Stromal cell of bone marrow (primary cell): ENCODE results near the gene FAM217A.
"Not testable (repeated sequence)": the region's sequence is repeated elsewhere in the genome, so short reads cannot be mapped to it uniquely, and the experiment has no call there.

Experiments
- DNase-seq: peaks from one replicate; pipeline ENCODE4 v3.0.0-alpha.2; 2012; ENCODE audit warnings: low read depth

Gene FAM217A, protein sequence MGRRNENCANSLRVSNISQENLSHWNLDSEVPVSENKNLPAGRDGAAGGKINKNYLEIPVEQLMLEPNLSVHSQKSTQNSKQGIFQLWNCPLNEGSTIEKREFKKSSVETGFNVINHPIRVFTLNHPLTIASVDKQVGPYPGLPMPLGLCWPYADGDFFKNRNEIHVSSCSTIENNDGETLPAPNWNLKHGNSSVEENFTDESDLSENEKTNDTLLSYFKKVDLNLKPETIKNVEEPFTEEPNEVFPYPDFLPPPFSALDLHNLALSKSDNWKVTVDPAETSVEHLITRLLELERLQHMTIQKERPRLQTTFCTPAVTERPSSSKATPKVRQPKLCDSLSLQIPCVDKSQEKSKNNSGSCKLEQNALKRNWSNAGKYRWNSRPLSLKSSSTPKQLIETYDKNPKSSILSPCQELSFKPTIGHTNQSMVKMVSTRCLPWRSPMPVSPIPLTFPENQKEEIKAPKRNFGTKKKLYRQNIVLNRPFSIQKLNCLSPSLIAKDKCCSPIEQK

DNA sequence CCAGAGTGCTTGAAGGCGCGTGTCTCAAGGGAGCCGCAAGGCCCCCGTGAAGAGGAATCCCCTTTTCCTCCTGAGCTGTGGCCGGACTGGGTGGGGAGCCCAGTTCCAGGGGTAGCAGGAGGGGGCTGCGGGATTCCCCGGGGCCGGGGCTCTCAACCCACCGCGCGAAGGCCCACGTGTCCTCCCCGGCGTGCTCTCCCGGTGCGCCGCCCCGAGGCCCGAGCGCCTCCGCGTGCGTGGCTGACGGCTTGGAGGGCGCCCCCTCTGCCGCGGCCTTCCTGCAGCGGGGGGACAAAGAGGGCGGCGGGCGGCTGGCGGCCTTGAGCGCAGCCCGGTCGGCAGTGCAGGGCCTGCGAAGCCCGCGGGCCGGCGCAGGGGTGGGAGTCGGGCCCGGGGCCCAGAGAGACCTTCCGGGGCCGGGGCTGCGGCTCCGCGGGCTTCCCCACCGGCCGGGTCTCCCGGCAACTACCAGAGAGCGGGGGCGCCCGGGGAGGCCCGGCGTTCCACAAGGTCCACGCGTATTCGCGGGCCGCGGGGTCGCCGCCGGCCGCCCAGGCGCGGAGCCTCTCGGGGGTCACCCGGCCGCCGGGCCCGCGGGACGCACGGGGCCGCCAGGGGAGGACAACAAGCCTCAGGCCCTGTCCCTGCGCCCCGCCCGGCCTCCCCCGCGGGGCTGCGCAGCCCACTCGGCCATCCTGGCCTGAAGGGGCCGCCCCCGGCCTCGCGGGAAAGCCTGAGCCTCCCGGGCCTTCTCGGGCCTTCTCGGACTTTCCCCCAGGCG lies at the start of gene FAM217A:
FAM217A (minus strand) TSS at position 447 of the 781 bp plus-strand sequence. CDS start 1,723 bp downstream, outside the sequence.
- DNase-seq = no peak

DNA sequence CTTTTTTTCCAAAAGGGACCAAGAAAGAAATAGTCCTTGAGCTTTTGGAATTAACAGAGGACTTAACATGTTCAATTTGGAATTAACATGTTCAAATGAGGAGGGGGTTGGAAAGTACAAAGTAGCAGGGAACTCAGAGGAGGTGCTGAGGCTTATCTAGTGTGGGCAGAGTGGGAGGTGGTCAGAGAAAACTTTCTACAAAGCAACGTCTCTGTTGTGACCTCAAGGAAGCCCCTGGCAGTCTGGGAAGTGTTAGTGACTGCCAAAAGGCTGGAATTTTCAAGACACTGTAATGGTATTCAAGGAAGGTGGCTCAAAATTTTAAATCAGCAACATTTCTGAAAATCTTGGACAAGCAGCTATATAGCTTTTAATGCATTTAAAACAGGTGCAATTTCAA lies 49.1 kb upstream of the FAM217A start:
- DNase-seq = no peak

DNA sequence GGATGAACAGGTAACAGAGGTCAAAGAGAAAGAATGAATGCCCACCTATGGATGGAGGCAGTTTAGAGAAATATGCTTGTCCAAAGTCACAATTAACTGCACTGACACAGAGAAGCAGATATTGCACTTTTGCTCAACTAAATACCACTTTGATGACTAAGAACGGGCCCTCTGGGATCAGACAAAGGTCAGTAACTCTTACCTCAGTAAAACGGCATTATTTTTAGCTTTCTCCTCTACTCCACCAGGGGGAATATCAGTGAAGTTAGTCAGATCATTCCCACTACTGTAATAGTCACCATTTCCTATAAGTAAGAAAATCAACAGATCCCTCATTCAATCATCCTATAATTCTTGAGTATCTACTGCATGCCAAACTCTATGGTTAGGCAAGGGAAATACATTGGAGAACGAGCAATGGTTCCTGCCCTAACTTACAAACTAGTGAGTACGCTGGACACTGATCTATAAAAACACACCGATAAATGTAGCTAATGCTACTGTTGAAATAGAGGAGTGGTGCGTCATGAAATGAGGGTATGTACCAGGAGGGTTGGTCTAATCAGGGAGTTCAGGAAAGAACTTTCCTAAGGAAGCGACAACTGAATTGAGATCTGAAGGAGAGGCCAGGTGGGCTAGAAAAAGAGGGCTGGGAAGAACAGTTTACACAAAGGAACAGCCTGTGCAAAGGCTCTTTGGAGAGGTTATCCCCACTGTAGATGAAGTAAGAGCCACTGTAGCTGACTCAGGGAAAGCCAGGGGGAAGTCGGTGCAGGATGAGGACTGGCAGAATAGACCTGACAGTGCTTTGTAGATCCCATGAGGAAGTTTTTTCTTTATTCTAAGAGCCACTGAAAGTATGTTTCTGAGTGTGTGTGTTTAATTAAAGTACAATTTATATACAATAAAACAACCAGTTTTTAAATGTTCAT lies 47.3 kb upstream of the FAM217A start:
- peak; percentile 84 for DNase-seq

DNA sequence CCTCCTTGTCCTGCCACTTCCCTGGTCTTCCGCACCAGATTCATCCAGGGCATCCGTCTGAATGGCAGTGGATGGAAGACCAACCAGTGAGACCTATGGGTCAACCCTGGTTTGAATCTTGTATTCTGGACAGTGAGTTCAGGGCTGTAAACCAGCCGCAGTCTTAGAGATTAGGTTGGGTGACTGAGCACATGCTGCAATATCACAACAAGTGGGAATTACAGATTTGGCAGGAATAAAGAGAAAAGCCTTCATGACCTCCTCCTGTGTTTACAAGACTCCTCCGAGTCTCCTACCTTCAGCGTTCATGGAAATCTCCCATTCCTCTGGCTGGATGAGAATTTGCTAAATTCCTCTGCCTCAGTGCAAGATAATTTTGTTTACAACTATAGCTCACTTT lies 46.6 kb upstream of the FAM217A start:
- DNase-seq = no peak

DNA sequence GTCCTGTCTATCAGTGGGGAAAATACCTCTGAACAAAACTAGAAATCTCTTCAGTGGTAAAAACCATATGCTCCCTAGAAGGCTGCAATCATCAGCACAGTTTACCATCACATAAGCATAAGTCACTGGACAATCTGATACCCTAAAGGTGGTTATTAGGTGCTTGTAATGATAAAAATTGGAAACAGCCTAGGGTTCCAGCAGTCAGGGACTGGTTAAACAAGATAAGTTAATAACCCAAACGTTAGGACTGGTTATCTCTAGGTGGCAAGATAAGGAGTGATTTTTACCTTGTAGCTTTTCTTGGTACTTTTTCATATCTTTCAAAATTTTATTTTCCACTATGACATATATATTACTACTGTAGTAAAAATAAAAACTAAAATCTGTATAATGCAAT lies 45.4 kb upstream of the FAM217A start:
- DNase-seq = no peak

DNA sequence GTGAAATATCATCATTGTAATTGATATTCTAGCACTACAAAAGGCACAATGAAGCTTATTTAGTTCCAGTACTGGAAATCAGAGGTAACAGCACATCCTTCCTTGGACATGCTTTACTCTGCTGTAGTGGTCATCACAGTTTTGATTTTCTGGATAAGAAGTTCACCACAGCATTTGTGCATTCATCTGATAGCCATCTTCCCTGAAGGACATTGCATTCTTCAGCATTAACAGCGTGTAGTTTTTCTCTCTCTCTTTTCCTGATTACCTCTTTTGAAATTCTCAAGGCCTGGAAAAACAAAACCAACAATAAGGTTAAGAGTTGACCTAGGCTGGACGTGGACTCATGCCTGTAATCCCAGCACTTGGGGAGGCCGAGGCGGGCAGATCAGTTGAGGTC lies 36.8 kb upstream of the FAM217A start:
- no peak for DNase-seq

DNA sequence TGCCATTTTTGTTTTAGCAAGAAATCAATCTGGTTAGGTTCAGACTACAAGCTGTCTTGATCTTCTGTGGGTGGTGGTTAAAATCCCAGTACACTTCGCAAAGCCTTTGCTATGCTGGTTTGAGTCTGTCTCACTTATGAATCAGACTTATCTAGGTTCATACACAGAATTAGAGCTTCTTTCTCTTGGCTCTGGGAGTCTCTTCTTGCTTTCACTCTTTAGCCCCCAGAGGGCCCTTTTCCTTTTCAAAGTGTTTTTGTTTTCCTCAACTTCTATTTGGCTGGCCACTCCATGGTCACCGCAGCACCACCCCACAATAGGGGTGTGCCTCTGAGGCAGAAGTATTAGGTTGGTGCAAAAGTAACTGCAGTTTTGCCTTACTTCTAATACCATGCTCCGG lies 35.2 kb upstream of the FAM217A start:
- peak; percentile 57 for DNase-seq

DNA sequence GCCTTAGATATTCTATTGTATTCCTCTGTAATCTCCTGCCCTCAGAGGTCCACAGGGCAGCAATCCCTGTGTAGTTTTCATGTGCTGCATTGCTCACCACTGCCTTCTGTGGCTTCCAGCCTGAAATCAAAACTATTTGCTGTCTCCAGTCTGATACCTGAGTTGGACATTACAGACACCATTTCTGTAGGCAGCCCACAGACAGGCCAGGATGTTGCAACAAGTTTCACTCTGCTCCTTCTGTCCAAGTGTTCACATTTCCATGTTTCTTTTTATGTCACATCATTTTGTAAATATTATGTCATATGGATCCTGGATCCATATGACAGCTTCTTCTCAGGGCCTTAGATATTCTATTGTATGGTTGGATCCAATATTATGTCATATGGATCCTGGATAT lies 34.7 kb upstream of the FAM217A start:
- DNase-seq = no peak

DNA sequence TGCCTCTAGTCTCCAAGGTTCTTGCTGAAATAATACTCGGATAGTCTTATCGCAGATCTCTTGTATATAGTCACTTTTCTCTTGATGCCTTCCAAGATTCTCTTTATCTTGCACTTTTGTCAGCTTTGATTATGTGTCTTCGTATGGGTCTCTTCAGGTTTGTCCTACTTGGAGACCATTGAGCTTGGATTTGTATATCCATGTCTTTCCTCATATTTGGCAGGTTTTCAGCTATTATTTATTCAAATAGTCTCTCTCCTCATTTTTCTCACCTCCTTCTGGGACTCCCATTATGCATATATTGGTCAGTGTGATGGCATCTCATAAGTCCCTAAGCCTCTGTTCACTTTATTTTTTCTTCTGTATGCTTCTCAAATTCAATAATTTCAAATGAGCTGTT lies 33.4 kb upstream of the FAM217A start:
- no peak for DNase-seq

DNA sequence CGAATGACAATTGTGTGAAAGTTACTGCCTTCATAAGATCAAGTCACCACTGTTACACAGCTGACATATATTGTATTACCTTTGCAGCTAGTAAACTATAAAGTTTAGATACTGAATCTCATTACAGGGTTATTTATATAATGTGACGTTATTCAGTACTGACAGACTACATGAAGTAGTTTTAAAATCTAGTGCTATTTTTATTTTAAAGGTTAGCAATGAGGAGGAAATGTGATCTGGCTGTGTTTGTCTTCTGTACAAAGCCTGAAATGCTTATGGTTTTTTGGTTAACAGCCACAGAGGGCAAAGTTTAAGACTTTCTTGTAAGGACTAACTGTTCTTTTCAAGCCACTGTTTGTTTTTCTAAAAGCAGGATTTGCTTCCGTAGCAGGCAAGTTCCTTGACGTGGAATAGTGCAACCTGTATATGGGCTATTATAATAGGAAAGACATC lies 30.5 kb upstream of the FAM217A start:
- not testable (repeated sequence) for DNase-seq

DNA sequence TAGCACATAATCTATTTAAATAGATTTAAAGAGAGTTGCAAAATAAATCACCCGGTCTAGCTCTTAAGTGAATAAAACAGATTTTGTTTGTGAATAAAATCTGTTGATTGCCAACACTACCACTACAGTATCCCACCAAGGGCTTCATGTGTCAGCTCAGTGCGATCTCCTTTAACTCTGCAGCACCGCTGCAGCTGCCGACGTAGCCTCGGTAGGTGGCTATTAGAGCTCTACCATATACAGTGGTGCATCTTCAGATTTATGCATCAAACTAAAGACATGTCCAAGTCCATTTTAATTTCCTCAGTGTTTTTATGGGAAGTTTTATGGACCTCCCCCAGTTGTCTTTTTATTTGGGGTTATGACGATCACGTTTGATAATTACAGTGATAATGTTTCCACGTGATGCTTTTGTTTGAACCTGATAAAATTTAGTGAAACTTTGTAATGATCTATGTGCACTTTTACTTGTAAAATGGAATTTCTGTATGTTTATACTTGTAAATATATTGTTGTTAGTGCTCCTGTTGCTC lies 29.7 kb upstream of the FAM217A start:
- no peak for DNase-seq

DNA sequence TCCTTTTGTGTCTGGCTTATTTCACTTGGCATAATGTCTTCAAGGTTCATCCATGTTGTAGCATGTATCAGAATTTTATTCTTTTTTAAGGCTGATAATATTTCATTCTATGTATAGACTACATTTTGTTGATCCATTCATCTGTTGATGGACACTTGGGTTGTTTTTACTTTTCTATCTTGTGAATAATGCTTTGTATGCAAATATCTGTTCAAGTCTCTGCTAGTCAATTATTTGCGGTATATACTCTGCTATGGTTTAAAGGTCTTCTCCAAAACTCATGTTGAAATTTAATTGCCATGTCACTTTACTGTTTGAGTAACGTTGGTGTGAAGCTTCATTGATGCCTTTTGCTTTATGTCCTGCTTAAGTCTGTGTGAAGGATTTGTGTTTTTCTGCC lies 28.9 kb upstream of the FAM217A start:
- DNase-seq = no peak

DNA sequence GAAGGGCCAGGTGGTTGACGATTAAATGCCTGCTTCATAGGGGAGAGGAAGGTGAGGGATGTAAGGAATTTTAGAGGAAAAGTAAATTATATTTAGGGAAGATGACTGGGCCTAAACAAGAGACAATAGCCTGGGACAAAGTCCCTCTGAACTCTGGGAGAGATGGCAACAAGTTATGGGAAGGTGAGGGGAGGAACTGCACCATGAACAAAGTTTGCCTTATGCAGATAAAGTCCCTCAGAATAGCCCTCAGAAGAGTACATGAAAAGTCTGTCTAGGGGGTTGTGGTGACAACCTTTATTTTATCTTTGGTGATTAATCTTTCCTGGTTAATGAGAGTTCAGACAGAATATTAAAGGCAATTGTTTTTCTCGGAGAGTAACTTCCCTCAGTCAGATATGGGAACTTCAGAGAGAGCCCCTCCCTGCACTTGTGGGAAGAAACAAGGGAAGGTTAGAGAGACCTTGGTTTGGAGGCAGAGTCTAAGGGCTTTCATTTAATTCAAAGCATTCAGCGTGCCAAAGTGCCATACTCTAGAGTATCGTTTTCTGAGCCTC lies 27.1 kb upstream of the FAM217A start:
- DNase-seq = no peak

DNA sequence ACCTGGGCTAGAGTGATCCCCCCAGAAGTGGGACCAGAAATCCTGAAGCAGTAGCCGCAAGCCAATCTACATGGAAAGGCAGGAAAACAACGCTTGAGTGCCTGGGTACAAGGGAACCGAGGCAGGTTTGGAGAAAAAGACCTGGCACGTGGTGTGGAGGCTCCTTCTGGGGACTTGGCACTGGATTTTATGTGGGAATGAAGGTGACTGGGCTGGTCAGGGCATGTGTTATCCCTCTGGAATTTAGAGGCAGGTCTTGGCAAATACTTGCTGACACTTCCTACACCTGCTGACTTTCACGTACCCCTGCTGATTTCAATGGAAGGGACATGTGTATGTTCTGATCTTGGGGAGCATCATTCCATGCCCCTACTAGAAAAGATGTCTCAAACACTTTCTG lies 25.0 kb upstream of the FAM217A start:
- DNase-seq = no peak

DNA sequence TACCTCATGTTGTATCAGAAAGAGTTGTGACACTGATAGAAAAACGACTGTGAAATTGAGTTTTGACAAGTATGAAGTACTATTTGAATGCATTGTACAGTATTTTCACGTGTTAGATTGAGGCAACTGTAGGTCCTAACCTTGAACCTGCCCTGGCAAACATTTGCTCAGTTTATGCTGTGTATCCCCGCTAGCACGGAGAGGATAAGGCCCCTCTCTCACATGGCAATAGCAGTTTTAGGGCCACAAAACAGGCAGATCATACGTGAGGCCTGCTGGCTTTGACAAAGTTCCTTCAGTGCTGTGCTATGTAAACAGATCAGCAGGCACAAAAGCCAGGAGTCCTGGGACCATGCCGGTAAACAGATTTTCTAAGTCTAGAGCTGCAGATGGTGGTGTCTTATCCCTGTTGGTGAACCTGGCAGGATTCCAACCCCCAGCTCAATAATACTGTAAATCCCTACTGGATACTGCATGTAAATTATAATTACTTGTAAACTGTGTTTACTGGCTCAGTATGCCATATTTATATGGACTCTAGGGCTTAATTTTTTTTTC lies 23.8 kb upstream of the FAM217A start:
- DNase-seq = no peak

DNA sequence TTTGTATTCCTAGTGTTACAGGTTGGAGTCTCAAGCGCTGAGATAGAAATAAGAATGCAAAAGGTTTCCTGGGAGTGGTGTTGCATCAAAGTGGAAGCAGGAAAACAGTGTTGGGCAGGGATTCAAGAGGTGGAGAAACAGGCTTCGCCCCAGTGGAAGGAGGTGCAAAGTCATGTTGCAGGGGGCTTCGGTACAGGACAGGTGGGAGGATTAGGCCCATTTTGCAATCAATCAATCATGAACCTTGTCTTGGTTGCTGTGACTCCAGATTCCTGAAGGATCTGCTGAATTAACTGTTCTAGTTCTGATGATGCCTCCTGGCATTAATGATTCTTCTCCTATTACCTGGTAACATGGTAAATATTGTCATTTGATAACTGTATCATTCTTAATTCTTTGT lies 22.4 kb upstream of the FAM217A start:
- no peak for DNase-seq

DNA sequence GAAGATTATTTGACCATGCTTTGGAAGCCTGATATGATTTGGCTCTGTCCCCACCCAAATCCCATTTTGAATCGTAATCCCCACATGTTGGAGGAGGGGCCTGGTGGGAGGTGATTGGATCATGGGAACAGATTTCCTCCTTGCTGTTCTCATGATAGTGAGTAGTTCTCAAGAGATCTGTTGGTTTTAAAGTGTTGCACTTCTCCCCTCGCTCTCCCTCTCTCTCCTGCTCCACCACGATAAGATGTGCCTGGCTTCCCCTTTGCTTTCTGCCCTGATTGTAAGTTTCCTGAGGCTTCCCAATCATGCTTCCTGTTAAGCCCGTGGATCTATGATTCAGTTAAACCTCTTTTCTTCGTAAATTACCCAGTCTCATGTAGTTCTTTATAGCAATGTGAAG lies 21.7 kb upstream of the FAM217A start:
- DNase-seq = no peak

DNA sequence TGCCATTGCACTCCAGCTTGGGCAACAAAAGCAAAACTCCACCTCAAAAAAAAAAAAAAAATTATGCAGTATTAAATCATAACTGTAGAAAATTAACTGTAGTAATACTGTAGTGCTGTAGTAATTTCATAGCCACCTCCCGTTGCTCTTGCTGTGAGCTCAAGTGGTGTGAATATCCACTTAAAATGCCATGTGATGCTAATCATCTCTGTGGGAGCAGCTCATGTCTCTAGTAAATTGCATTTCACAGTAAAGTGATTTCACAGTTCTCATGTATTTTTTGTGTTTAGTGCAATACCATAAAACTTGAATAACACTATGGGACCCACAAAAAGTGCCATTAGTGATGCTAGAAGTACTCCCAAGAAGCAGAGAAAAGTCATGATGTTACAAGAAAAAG lies 14.4 kb upstream of the FAM217A start:
- DNase-seq = no peak

DNA sequence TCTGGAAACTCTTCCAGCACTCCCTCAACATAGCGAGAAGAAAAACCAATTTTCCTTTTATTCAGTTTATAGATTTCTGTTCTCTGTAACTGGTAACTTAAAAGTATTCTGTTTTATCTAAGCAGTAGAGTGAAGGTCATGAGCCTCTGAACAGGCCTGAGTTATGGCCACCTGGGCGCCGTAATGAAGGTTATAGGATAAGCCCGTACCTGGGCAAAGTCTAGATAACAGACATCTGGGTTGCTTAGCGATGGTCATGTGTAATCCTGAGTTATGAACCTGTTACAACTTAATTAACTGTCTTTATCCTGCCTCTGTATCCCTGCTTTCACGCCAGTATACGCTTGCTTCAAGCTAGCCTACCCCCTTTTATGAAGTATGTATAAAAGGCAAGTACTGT lies 13.0 kb upstream of the FAM217A start:
- no peak for DNase-seq

DNA sequence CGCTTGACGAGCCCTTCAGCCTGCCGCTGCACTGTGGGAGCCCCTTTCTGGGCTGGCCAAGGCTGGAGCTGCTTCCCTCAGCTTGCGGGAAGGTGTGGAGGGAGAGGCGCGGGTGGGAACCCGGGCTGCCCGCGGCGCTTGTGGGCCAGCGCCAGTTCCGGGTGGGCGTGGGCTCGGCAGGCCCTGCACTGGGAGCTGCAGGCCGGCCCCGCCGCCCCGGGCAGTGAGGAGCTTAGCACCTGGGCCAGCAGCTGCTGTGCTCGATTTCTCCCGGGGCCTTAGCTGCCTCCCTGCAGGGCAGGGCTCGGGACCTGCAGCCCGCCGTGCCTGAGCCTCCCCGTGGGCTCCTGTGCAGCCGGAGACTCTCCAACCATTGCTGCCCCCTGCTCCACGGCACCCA lies 11.1 kb upstream of the FAM217A start:
- DNase-seq = not testable (repeated sequence)

DNA sequence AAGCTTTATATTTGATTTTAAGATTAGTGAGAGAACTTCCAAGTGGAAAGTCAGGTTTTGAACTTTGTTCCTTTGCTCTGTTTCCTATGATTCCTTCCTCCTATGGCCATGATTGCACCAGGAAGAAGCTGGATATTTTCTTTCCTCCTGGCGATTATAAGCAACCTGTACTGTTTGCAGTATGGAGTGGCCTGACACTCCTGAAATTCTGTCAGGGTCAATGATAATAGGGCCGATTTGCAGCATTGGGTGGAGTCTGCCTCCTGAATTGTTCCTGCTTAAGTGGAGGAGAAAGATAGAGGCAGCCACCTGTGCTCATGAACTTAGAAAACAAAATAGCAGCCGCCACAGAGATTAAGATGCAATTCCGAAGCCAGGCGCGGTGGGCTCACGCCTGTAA lies 9.8 kb upstream of the FAM217A start:
- no peak for DNase-seq
